Spleen (tissue), 3 donors: ENCODE results near the gene FNBP1L.

ENCODE experiments used
- POLR2A ChIP-seq, 3 donors: fragments of 450-650 bp; IDR thresholded peaks; one replicate each; pipeline ENCODE4 v1.5.1; 2017; ENCODE audit warnings: antibody characterized with exemption in 3 of 3, mild to moderate bottlenecking in 1 of 3
- POLR2AphosphoS5 ChIP-seq, 3 donors: sonication (generic); formaldehyde crosslinking; IDR thresholded peaks; one replicate each; pipeline ENCODE4 v1.5.1; 2017; ENCODE audit warnings: antibody characterized with exemption in 3 of 3

DNA sequence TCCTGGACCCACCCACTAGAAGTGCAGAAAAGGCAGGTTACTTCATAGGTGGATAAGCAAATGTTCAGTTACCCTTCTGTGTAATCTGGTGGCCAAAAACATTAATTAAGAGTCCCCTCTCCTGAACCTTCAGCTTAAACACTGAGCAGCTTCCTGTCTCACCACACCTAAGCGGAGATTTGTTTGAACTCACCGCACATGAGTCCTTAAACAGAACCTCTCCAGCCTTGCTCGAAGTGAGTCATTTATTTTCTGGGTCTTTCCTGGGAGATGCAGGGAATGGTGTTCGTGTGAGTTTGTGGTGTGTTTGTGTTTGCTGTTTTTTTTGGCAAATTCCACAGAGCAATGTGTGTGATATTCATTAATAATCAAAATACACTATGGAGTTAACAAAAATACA is 7.6 kb upstream of the FNBP1L start:
- TF ChIP-seq POLR2A (IDR thresholded peaks at IDR 0.05) (no peak), POLR2AphosphoS5 (IDR thresholded peaks at IDR 0.05) (no peak)
